GM15510 (cell line): Measurements from ENCODE around the gene PGBD5.

Experiments used
- POLR2A ChIP-seq: IDR thresholded peaks from 3 replicates; pipeline ENCODE4 v1.6.1; 2011; ENCODE audit warnings: borderline replicate concordance; ENCODE audit not compliant: insufficient read length; ENCODE audit errors: extremely low read depth

Gene PGBD5

DNA sequence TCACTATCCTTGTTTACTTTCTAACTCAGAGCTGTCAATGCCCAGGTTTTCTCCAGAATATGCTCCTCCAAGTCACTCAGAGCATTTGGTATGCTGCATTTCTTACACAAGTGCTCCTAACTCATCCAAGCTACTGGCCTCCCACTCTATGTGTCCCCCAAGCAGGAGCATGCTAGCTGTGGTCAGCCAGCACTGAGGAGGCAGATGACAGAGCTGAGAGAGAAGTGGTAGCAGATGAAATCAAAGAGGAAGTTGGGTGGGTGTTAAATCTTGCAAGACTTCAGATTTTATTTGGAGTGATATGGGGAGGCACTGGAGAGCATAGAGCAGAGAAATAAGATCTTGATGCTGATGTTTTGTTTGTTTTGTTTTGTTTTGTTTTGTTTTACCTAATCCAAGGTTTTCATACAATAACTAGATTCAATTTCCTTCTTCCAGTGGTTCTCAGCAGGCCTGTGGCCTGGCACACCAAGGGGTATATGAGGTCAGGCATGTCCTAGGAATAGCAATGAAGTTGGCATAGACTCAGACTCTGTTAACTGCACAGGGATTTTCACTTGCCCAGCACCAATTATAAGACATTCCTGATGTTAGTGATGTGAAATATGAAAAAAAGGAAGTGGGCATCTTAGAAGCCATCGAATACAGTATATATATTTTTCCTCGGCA, 3.1 kb upstream of the PGBD5 start:
- TF ChIP-seq POLR2A: no peak

DNA sequence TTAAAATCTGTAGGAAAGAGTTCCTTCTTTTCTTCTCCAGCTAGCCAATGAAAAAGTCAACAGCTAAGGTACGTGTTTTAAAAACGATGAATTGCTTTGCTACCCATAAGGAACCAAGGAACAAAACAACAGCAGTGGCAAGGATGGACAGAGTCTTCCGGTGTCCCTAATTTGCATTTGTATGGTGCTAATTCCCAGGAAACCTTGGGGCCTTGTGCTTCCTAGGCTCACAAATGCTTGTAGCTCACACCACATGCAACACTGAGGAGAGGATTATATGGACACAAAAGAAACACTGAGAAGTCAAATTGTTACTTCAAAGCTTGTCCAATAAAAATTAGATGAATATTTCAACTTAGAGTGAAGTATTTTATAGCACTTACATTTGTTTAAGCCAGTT, 1.8 kb upstream of the PGBD5 start:
- TF ChIP-seq POLR2A: no peak

DNA sequence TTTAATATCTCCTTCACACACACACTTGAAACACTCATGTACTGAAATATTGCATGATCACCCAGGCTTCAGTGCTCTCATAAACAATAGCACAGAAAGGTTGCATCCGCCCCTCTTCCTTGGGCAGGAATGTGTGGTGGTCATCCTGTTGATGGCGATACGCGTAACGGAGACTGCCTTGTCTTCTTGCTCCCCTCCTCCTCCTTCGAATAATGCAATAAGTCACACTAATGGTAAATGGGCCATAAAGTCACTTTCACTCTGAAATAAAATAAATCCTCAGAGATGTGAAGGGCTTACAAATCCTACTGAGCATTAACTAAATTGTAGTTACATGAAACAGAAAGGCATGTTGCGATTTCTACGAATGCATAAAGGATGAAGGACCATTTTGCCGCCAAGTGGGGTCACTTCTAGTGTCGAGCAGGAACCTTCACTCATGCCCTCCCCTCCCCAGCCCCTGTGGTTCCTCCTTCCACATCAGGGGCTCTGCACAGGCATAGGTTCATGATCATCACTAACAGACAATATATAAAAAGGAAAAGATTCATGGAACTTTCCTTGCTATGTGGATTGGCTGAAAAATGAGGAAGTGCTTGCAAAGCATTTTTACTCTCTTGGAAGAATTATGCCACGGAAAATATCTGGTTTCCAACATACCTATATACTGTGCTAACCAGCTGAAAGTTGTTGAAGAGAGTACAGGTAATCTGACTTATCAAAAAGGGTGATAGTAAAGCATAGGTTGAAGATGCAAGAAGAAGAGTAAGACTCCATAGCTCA, 1.2 kb upstream of the PGBD5 start:
- no peak for TF ChIP-seq POLR2A

DNA sequence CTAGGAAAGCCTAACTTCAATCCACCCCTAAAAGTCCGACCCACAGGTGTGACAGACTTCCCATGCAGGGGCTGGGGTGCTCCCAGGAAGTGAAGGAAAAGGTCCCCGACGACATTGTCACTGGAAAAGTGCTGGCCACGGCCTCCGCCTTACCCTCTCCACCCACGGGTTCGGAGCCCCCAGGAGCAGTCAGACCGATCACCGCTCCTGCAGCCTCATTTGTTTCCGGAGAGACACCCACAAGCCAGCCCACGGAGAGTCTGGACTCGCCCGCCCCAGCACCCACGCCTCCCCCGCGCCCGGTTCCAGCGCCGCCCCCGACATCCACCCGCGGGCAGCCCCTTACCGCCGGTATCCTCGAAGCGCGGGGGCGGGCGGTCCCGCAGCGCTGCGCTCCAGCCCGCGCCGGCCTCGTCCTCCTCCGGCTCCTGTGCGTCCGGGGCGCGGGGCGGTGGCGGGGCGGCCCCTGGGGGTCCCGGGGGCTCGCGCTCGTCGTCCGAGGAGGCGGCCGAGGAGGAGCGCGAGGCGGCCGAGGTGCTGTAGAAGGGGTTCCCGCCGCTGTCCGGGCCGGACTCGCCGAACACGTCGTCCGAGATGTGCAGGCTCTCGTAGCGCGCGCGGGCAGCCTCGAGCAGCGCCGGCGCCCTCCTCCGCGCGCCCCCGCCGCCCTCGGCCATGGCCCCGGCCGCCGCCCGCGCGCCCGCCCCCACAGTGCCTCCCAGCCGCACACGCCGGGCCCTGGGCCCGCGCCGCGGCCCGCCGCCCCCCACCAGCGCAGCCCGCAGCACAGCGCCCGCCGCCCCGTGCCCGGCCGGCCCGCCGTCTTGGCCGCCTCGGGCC, 660 bp downstream of the PGBD5 start:
- no peak for TF ChIP-seq POLR2A

DNA sequence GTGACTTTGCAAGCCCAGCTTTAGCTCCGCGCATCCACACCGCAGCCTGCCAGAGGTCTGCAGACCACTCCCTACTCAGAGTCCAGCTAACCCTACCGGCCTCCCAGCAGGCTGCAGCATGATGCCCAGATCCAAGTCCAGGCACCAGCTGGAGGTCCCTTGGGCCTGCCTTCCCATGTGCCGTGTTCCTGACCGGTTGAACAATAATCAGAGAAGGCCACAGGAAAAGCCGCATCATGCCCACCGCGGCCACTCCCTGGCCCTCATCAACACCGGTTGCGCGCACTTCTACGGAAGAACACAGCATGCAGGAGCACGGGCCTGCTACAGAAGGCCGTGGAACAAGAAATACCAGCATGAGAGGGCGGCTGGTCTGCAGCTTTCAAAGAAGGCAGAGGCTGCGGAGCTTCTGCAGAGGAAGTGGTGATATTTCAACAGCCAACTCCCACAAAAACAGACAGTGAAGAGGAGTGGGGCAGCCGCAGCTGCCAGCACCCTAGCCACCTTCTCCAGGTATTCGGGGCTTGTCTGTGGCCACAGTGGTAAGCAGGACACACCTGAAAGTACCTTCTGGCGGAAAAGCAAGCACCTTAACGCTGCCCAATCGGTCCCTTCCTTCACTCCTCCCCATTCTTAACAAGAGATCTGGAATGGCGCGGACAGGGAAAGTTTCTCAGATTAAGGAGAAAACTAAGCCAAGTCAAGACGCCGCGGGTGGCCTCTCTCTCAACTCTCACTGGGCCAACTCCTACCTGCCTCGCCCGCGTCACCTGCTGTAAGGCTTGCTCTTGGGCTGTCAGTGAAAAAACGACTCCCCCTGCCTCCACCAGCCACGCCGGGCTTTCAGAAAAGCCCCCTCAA, 1.5 kb downstream of the PGBD5 start:
- no peak for TF ChIP-seq POLR2A

DNA sequence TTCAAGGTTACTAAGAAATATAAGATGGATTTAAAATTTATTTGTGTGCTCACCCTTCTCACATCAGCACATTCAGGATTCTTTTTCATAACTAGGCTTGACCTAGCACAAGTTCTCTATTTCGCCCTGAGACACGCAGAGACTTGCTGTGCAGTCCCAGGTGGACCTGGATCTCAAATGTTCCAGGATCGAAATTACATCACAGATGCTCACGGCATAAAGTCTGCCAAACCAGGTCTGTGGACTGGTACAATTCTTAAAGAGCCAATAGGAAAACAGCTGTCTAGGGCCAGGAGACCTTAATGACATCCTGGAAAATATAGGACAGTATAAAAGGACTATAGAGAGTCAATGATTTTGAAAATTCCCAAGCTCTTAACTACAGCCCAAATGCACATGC, 2.2 kb downstream of the PGBD5 start:
- TF ChIP-seq POLR2A: no peak

DNA sequence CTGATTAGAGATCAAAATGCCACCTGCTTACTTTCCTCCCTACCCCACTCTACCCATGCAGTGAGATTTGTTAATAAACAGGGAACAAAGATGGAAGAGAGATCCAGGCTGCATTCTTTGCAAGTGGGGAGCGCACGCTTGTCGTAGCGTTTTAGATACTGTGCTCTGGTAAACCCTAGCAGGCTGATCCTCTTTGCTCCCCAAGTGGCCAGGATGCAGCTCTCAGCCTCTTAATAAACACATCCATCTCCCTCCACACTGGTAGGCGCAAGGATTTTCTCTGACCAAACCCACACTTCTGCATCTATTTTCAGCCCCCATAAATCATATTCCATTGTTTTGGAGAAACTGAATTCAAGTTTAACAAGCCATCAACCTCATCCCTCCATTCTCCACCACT, 2.9 kb downstream of the PGBD5 start:
- TF ChIP-seq POLR2A: no peak

DNA sequence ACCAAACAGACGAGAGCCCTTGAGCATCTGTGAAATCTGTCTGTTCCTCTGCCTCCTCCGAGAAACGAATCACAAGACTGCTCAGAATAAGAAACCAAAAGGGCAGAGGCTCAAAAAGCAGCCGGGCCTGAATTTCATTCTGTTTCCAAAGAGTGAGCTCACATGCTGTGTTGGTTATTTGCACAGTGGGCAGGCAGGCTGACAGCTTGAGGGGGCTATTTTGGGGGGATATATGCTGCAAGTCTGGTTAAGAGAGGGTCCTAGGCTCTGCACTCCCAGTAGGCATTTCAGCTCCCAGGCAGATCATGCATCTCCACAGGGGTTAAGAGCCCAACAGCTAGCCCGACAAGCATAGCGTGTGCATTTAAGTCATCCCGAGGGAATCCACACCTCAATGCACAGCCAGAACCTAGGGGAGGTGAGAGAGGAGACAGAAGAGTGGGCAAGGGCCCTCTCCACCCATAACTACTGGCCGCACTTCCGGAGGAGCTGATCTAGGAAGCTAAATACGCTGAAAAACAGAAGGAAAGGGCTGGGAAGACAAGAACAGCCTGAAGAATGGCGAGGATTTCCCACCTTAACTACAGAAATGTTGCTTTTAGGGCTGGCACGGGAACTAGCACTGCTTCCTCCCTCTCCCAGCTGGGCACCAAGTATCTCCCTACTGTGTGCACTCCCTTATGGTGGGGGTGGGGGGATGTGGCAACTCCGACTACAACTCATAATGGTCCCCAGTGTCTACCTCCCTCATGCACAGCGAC, 3.7 kb downstream of the PGBD5 start:
- no peak for TF ChIP-seq POLR2A

DNA sequence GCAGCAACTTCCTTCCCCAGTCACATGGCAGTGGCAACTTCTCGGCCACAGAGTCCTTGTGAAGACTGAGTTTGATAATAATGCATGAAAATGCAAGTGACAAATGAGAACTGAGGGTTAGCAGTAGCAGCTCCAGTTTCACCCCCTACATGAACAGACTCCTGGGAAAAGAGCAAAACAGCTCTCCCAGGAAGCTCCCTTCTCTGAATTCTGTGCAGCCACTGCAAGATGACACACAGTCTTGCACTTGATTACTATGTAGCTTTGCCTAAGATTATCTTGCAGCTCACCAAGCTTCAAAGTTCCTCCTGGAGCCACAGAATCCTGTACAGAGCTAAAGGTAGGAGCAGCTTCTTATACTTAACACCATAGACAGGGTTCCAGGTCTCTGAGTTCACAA, 4.7 kb downstream of the PGBD5 start:
- no peak for TF ChIP-seq POLR2A

DNA sequence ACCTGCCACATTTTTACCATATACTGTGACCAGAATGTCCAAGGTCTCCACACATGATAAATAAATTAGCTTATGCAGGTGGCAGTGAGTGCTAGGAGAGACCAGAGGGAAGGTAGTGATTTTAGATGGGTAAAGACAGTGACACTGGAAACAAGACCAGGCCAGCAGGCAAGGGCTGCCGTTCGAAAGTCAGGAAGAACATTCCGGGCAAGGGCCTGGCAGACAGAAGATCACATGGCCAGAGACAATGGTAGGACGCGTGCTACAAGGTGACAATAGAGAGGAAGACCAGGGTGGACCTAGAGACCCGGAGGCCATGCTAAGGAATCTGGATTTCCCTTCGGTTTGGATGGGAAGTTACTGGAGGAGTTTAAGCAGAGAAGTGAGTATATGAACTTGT, 9.7 kb downstream of the PGBD5 start:
- TF ChIP-seq POLR2A: no peak

DNA sequence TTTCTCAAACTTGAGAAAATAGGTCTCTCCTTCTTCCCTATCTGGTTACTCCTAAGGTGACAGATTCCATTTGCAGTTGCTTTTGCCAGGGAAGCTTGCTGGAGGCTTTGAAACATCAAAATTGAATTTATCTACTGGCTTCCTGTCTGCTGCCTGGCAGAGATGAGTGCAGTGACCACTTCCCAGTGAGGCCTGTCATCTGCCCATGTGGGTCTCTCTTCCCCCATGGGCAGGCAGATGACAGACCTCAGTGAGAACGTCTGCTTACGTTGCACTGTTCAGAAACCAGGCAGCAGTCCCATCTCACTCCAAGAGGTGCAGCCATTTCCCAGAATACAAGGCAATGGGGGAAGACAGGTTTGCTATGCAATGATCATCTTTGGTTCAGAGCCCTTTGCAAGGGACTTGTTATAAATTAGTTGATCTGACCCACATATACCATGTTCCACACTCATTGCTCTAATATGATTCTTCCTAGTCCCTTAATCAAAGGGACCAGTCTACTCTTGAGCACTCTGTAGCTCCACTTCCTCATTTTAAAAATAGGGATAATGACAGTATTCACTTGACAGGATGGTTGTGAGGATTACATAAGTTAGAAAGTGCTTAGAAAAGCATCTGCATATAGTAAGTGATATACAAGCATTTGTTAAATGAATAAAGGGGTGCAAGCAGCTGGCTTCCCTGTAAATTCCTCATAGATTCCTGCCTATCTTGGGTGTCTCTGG, 10.6 kb downstream of the PGBD5 start:
- no peak for TF ChIP-seq POLR2A

DNA sequence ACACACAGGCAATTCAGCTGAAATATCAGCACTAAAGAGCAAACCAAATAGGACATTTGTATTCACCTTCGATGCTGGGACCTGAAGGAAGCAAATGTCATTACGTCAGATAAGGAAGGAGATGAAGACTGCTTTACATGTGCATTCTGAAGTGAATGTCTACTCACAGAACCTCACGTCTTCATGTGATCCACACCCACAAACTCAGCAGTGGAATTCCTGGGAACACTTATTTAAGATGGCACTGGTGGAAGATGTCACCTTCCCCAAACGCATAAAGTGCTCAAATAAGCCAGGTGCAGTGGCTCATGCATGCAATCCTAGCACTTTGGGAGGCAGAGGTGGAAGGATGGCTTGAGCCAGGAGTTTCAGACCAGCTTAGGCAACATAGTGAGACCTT, 11.4 kb downstream of the PGBD5 start:
- TF ChIP-seq POLR2A: no peak

DNA sequence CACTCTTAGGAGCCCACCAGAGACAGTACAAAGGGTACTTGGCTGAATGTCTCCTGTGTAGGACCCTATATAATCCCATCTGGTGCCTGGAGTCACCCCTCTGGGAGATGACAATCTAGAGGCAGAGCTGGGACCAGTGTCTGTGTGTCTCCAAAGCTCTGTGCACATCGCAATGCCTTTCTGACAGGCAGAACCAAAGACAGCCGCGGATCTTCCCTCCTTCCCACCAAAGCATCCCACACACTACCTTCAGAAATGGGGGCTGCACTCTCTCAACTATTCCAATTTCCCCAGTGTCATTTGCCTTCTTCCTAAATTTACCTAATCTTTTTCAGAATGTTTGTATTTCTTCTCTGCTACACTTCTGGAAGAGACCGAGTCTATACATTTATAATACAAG, 12.0 kb downstream of the PGBD5 start:
- no peak for TF ChIP-seq POLR2A
